Ascending aorta (tissue), 2 donors: ENCODE data around the gene OXCT2. TPM values are rescaled to one million over a fixed set of nuclear protein-coding genes. Genes with fewer than 3 reads are reported as not detected.
"Not testable (repeated sequence)": the region's sequence is repeated elsewhere in the genome, so short reads cannot be mapped to it uniquely, and the experiment has no call there.

ENCODE experiments used
- DNase-seq, 2 donors: peaks; one replicate each; pipeline ENCODE4 v3.0.0-alpha.2; 2019; ENCODE audit warnings: low spot score in 2 of 2
- H3K27ac ChIP-seq, 2 donors: fragments of 200-600 bp; sonication (generic); one replicate each; pipeline ENCODE4 v1.5.1; 2016 to 2017; ENCODE audit warnings: mild to moderate bottlenecking in 1 of 2
- H3K27me3 ChIP-seq: fragments of 200-600 bp; sonication (generic); one replicate; pipeline ENCODE4 v1.5.1; 2017
- H3K36me3 ChIP-seq, 2 donors: fragments of 200-600 bp; sonication (generic); one replicate each; pipeline ENCODE4 v1.5.1; 2016
- H3K4me1 ChIP-seq, 2 donors: fragments of 200-600 bp; sonication (generic); one replicate each; pipeline ENCODE4 v1.5.1; 2016 to 2017; ENCODE audit warnings: mild to moderate bottlenecking in 1 of 2
- H3K4me3 ChIP-seq, 2 donors: fragments of 200-600 bp; sonication (generic); one replicate each; pipeline ENCODE4 v1.5.1; 2016 to 2017; ENCODE audit warnings: mild to moderate bottlenecking in 1 of 2
- H3K9me3 ChIP-seq, 2 donors: fragments of 200-600 bp; sonication (generic); one replicate each; pipeline ENCODE4 v1.5.1; 2016
- intact Hi-C: fragments of 100-400 bp; cut with DNase I; formaldehyde crosslinking; loops from one replicate; pipeline ENCODE4 v1.15.1; 2023
- total RNA-seq: library from RNA; depleted of rRNA; stranded (reverse); fragments of >200 nt; gene quantifications from one replicate; pipeline ENCODE4 v1.1.0, GENCODE V29; 2016
- TF ChIP-seq, protein P1 (sequence below), 3 experiments: fragments of 200-600 bp in 2 of 3; fragments of 450-650 bp in 1 of 3; sonication (generic) in 2 of 3; IDR thresholded peaks; one replicate each; pipeline ENCODE4 v1.5.1; 2016 to 2019; ENCODE audit warnings: antibody characterized with exemption in 3 of 3, mild to moderate bottlenecking in 1 of 3, moderate library complexity in 1 of 3

The OXCT2 gene
- total RNA-seq = not detected

DNA sequence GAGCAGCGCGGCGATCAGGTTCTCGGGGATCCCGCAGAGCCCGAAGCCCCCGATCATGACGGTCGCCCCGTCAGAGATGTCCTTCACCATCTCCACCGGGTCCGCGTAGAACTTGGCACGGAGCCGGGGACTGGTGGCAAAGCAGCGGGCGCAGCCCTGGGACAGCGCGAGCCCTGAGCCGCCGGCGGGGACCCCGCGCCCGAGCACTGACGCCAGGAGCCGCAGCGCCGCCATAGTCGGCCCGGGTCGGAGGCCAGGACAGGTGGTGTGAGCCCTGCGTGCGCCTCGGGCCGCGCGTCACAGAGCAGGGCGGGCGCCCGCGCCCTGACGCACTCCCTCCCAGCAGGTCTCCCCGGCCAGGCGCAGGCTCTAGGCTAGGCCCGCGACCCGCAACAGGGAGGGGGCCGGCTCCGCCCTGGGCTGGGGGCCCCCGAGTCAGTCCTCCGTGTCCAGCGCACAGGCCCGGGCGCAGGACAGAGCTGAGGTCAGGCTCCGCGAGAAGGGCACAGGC lies at the start of gene OXCT2:
Gene OXCT2, minus strand, starts transcription at position 327 of the 511 bp plus-strand sequence. Its CDS starts 93 bp downstream, at position 234.
- H3K9me3 ChIP-seq, H3K4me1 ChIP-seq, H3K36me3 ChIP-seq, H3K27ac ChIP-seq, intact Hi-C loops, H3K27me3 ChIP-seq: not testable (repeated sequence)
- H3K4me3 ChIP-seq = peak within 1 kb of the TSS in 1 of 2 donors; percentile 35
- DNase-seq = peak in 1 of 2 donors; percentile 46

DNA sequence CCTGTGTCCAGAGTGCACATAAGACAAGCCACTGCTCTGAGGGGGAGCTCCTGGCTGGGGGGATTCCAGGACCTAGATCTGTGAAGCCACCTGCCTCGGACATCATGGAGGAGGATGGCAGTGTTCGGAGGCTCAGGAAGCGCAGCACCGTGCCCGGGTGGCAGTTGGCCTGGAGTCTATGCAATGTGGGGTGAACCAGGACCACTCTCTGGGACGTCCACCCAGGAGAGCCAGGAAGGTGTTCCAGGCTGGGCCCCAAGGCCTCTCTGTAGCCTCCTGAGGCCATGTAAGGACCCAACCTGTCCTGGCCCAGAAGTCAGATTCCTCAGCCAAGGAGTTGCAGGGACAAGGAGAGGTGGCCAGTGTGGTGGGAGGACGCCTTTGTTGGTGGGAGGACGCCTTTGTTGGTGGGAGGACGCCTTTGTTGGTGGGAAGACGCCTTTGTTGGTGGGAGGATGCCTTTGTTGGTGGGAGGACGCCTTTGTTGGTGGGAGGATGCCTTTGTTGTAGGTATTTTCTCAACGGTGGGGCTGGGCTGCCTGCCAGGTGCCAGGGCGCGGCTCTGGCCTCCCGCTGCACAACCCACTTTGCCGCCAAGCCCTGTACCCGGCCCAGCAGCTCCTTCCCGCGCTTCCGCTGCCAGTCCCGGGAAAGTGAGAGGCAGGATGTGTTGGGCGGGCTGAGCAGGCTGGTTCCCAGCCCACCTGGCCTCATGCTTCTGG lies 48.1 kb upstream of the OXCT2 start:
- H3K9me3 ChIP-seq = no peaks in the 10 kb centered on the region
- no peaks in the 10 kb centered on the region for H3K4me1 ChIP-seq
- DNase-seq = no peak
- TF ChIP-seq, protein P1, sequence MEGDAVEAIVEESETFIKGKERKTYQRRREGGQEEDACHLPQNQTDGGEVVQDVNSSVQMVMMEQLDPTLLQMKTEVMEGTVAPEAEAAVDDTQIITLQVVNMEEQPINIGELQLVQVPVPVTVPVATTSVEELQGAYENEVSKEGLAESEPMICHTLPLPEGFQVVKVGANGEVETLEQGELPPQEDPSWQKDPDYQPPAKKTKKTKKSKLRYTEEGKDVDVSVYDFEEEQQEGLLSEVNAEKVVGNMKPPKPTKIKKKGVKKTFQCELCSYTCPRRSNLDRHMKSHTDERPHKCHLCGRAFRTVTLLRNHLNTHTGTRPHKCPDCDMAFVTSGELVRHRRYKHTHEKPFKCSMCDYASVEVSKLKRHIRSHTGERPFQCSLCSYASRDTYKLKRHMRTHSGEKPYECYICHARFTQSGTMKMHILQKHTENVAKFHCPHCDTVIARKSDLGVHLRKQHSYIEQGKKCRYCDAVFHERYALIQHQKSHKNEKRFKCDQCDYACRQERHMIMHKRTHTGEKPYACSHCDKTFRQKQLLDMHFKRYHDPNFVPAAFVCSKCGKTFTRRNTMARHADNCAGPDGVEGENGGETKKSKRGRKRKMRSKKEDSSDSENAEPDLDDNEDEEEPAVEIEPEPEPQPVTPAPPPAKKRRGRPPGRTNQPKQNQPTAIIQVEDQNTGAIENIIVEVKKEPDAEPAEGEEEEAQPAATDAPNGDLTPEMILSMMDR (IDR thresholded peaks at IDR 0.05) = no peak
- intact Hi-C loops = no loop called here
- H3K27ac ChIP-seq = no peak overlapping the region
- no peaks in the 10 kb centered on the region for H3K36me3 ChIP-seq
- no peaks in the 10 kb centered on the region for H3K27me3 ChIP-seq
- no peak overlapping the region for H3K4me3 ChIP-seq

DNA sequence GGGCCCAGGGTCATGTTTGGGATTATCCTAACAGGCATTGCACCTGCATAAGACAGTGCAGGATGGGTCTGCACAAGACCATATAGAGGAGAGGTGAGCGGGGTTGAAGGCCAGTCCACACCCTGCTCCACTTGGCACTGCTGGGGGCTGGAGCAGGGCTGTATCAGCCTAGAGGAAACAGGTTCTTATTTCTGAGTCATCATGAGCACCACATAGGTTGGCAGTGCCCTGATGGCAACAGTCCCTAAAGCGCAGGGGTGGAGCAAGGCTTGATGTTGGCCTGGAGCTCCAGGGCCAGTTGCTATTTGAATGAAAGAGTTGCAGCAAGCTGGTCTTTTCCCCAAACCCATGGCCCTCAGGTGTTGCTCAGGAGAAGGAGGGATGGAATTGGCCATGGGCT lies 47.3 kb upstream of the OXCT2 start:
- TF ChIP-seq, protein P1 (IDR thresholded peaks at IDR 0.05) = no peak
- Histone ChIP-seq H3K27ac (no peak overlapping the region), H3K4me3 (no peak overlapping the region), H3K4me1 (no peaks in the 10 kb centered on the region), H3K27me3 (no peaks in the 10 kb centered on the region), H3K9me3 (no peaks in the 10 kb centered on the region), H3K36me3 (no peaks in the 10 kb centered on the region)
- DNase-seq = no peak
- intact Hi-C loops = no loop called here

DNA sequence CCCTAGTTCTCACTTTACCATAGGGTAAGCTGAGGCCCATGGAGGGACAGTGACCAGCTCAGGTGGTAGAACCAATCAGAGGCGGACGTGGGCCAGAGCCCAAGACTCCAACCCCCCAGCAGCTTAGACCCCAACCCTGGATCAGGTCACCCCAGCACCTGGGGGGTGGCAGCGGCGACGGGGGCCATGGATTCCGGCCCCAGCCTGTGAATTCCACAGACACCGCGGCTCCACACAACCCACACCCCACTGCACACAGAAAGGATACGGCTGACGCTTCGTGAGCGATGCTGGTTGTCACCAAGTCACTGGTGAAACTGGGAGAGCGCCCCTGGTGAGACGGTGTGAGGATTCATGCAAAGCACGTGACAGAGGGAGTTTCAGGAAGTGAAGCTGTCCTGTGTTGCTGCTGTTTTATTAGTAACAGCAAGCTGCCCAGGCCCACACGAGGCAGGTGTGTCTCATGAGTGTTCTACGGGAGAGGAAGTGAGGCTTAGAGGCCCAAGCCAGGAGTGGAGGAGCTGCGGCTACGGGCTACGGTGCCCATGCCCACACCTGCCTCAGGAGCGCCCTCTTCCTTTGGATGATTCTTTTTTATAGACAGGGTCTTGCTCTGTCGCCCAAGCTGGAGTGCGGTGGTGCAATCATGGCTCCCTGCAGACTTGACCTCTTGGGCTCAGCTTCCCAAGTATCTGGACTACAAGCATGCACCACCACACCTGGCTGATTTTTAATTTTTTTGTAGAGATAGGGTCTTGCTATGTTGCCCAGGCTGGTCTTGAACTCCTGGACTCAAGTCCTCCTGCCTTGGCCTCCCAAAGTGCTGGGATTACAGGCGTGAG lies 46.2 kb upstream of the OXCT2 start:
- not testable (repeated sequence) for H3K9me3 ChIP-seq, H3K36me3 ChIP-seq, H3K27ac ChIP-seq, H3K4me3 ChIP-seq, H3K27me3 ChIP-seq, DNase-seq, H3K4me1 ChIP-seq
- intact Hi-C loops = loop anchor here (2.0 kb wide), 1 partner anchor 215 kb away; no protein-coding TSS in a partner anchor

DNA sequence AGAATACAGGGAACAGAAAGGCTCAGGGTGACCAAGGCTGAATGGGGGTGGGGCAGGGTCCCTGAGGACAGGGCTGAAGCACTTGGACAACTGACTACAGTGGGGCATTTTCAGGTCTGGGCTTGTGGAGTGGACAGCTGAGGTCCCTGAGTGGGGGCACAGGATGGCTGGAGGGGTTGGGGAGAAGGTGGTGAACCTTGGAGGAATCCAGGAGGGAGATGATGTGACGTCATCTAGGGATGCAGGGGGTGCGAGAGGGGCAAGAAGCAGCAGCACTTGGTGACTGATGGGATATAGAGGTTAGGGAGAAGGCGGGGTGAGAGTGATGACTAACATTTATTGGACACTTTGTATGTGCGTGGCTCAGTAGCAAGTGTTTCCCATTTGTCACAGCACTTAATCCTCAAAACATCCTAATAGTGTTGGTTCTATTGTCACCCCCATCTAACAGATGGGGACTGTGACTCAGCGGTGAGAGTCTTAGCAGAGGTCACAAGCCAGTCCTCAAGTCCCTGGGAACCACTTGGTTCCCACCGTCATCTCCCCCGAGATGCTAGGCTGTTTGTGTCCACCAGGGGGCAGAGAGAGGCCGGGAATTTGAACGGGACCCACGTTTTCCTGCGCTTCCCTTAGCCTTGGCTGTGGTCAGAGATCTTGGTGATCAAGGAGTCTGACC lies 45.4 kb upstream of the OXCT2 start:
- H3K36me3 ChIP-seq = no peaks in the 10 kb centered on the region
- DNase-seq = peak in 1 of 2 donors; percentile 33
- no peaks in the 10 kb centered on the region for H3K27me3 ChIP-seq

DNA sequence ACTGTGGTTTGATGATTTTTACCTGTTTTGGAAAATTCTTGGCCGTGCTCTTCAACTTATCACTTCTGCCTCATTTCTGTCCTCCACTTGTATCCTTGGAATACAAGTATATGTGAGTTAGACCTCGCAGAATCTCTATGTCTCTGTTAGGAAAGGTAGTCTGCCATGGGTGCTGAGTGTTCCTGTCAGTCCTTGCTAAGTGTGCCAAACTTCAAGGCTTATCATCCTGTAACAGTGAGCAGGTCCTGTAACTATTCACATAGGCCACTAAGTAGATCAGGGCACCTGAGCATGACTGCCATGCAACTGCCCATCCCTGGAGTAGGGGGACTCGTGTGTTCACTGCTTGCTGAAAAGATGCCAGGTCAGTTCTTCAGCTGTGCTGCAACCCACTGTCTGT lies 41.8 kb upstream of the OXCT2 start:
- intact Hi-C loops = no loop called here
- no peaks in the 10 kb centered on the region for H3K36me3 ChIP-seq
- H3K27me3 ChIP-seq = no peaks in the 10 kb centered on the region
- TF ChIP-seq, protein P1 (IDR thresholded peaks at IDR 0.05) = no peak
- H3K4me3 ChIP-seq = no peak overlapping the region
- H3K4me1 ChIP-seq = no peaks in the 10 kb centered on the region
- no peak overlapping the region for H3K27ac ChIP-seq
- DNase-seq = no peak
- H3K9me3 ChIP-seq = no peaks in the 10 kb centered on the region

More for the DNA sequence above, 45.4 kb upstream of the OXCT2 start:
- TF ChIP-seq, protein P1 (IDR thresholded peaks at IDR 0.05) = peak; percentile 77 to 89 (median 89)
- Histone ChIP-seq H3K9me3 (no peaks in the 10 kb centered on the region), H3K4me1 (no peaks in the 10 kb centered on the region), H3K4me3 (no peak overlapping the region), H3K27ac (no peak overlapping the region)
- intact Hi-C loops = loop anchor here (1.0 to 2.0 kb wide), 3 partner anchors 86 to 216 kb away; no protein-coding TSS in a partner anchor
